Esophagus squamous epithelium (tissue), 5 donors: ENCODE data around the gene FZR1. TPM values are rescaled to one million over a fixed set of nuclear protein-coding genes. Genes with fewer than 3 reads are reported as not detected.

Experiments
- DNase-seq: peaks from one replicate; lab custom pipeline; 2025; lab: John Stamatoyannopoulos, UW
- H3K27ac ChIP-seq, 4 donors: fragments of 200-600 bp; sonication (generic); one replicate each; pipeline ENCODE4 v1.5.1; 2016 to 2019; ENCODE audit warnings: mild to moderate bottlenecking in 1 of 4
- H3K27me3 ChIP-seq, 4 donors: fragments of 200-600 bp; sonication (generic); 1 replicate in 3 of 4; 2 replicates in 1 of 4; pipeline versions ENCODE4 v1.5.1 to v1.6.0; 2017 to 2021; ENCODE audit warnings: antibody characterized with exemption in 1 of 4
- H3K36me3 ChIP-seq, 3 donors: fragments of 200-600 bp; sonication (generic); one replicate each; pipeline ENCODE4 v1.5.1; 2016 to 2019
- H3K4me1 ChIP-seq, 3 donors: fragments of 200-600 bp; sonication (generic); one replicate each; pipeline ENCODE4 v1.5.1; 2017 to 2019
- H3K4me3 ChIP-seq, 4 donors: fragments of 200-600 bp; sonication (generic); 1 replicate in 3 of 4; 2 replicates in 1 of 4; pipeline ENCODE4 v1.5.1; 2016 to 2019; ENCODE audit warnings: mild to moderate bottlenecking in 2 of 4, moderate library complexity in 1 of 4
- H3K9me3 ChIP-seq, 3 donors: fragments of 200-600 bp; sonication (generic); one replicate each; pipeline ENCODE4 v1.5.1; 2016 to 2019
- CTCF ChIP-seq, 6 experiments: fragments of 450-650 bp in 4 of 6; fragments of 200-600 bp in 2 of 6; sonication (generic) in 2 of 6; IDR thresholded peaks; one replicate each; pipeline ENCODE4 v1.5.1; 2016 to 2019; ENCODE audit warnings: antibody characterized with exemption in 6 of 6, mild to moderate bottlenecking in 4 of 6, moderate library complexity in 4 of 6
- POLR2A ChIP-seq, 4 donors: fragments of 450-650 bp; IDR thresholded peaks; one replicate each; pipeline ENCODE4 v1.6.1; 2017; ENCODE audit warnings: antibody characterized with exemption in 4 of 4, mild to moderate bottlenecking in 4 of 4, moderate library complexity in 3 of 4
- WGBS, 2 donors: methylation state at CpG; one replicate each; pipeline ENCODE4 v1.1.5; 2018; 5-methylcytosine and 5-hydroxymethylcytosine counted together
- intact Hi-C: fragments of 100-400 bp; cut with DNase I; formaldehyde crosslinking; loops from one replicate; pipeline ENCODE4 v1.15.0; 2022
- total RNA-seq, 4 donors: library from RNA; depleted of rRNA; stranded (reverse); fragments of >200 nt; gene quantifications; one replicate each; pipeline ENCODE4 v1.1.0, GENCODE V29; 2016
- donor health status: DM: yes; HTN: yes; CAD: no.

FZR1 gene
- total RNA-seq, 4 donors from 2014 or later = 26.5 to 46.8 (median 27.2) TPM

GRCh38 chr19:3474614-3475013 lies 31.5 kb upstream of the FZR1 start:
- 53 to 69% methylated on average over 2 of the region's 2 CpGs for WGBS, 2 donors
- Histone ChIP-seq H3K27ac (no peak overlapping the region), H3K4me3 (no peak overlapping the region), H3K27me3 (peaks cover 0 to 35% (median 0%) of the 10 kb centered on the region in 4 donors), H3K36me3 (no peaks in the 10 kb centered on the region), H3K4me1 (peaks cover 0 to 14% (median 7%) of the 10 kb centered on the region in 3 donors), H3K9me3 (no peaks in the 10 kb centered on the region)
- intact Hi-C loops = loop anchor here (5.0 kb wide), 1 partner anchor 152 kb away; no protein-coding TSS in a partner anchor
- DNase-seq = no peak
- TF ChIP-seq POLR2A (IDR thresholded peaks at IDR 0.05) = no peak
- TF ChIP-seq CTCF (IDR thresholded peaks at IDR 0.05) = no peak

- H3K9me3 ChIP-seq = no peaks in the 10 kb centered on the region
- WGBS, 2 donors = 62 to 64% methylated on average over 4 of the region's 4 CpGs
These were observed 30.7 kb upstream of the FZR1 start for GRCh38 chr19:3475449-3475848.

GRCh38 chr19:3476830-3477229 lies 29.3 kb upstream of the FZR1 start:
- Histone ChIP-seq H3K4me3 (no peak overlapping the region), H3K4me1 (peaks cover 0 to 12% (median 7%) of the 10 kb centered on the region in 3 donors), H3K9me3 (no peaks in the 10 kb centered on the region), H3K27me3 (peaks cover 0 to 57% (median 4%) of the 10 kb centered on the region in 4 donors), H3K36me3 (no peaks in the 10 kb centered on the region), H3K27ac (no peak overlapping the region)
- WGBS, 2 donors = 72 to 83% methylated on average over 2 of the region's 2 CpGs
- TF ChIP-seq CTCF (IDR thresholded peaks at IDR 0.05) (no peak), POLR2A (IDR thresholded peaks at IDR 0.05) (no peak)
- intact Hi-C loops = loop anchor here (5.0 kb wide), 1 partner anchor 155 kb away; no protein-coding TSS in a partner anchor
- DNase-seq = no peak

More at GRCh38 chr19:3475449-3475848, 30.7 kb upstream of the FZR1 start:
- intact Hi-C loops = loop anchor here (5.0 kb wide), 1 partner anchor 153 kb away; no protein-coding TSS in a partner anchor
- Histone ChIP-seq H3K4me1 (peaks cover 0 to 15% (median 7%) of the 10 kb centered on the region in 3 donors), H3K4me3 (no peak overlapping the region), H3K27me3 (peaks cover 0 to 43% (median 0%) of the 10 kb centered on the region in 4 donors), H3K27ac (no peak overlapping the region), H3K36me3 (no peaks in the 10 kb centered on the region)
- TF ChIP-seq POLR2A (IDR thresholded peaks at IDR 0.05) (no peak), CTCF (IDR thresholded peaks at IDR 0.05) (no peak)
- no peak for DNase-seq

GRCh38 chr19:3477506-3477905 lies 28.6 kb upstream of the FZR1 start:
- H3K27ac ChIP-seq = no peak overlapping the region
- intact Hi-C loops = loop anchor here (5.0 kb wide), 1 partner anchor 155 kb away; no protein-coding TSS in a partner anchor
- H3K4me1 ChIP-seq = peaks cover 0 to 7% (median 6%) of the 10 kb centered on the region in 3 donors
- H3K4me3 ChIP-seq = no peak overlapping the region
- H3K9me3 ChIP-seq = no peaks in the 10 kb centered on the region
- peaks cover 0 to 64% (median 4%) of the 10 kb centered on the region in 4 donors for H3K27me3 ChIP-seq
- no peaks in the 10 kb centered on the region for H3K36me3 ChIP-seq
- no peak for DNase-seq
- TF ChIP-seq POLR2A (IDR thresholded peaks at IDR 0.05) = no peak
- TF ChIP-seq CTCF (IDR thresholded peaks at IDR 0.05) = no peak

- intact Hi-C loops = loop anchor here (5.0 kb wide), 1 partner anchor 156 kb away; no protein-coding TSS in a partner anchor
- no peak for TF ChIP-seq CTCF (IDR thresholded peaks at IDR 0.05)
- no peak overlapping the region for H3K27ac ChIP-seq
- WGBS, 2 donors = 92 to 100% methylated on average over 2 of the region's 2 CpGs
- no peak overlapping the region for H3K4me3 ChIP-seq
- peaks cover 0 to 10% (median 7%) of the 10 kb centered on the region in 3 donors for H3K4me1 ChIP-seq
- peaks cover 0 to 68% (median 4%) of the 10 kb centered on the region in 4 donors for H3K27me3 ChIP-seq
- no peaks in the 10 kb centered on the region for H3K9me3 ChIP-seq
- DNase-seq = no peak
- H3K36me3 ChIP-seq = no peaks in the 10 kb centered on the region
These were observed 28.2 kb upstream of the FZR1 start for GRCh38 chr19:3477951-3478350.
